Neural progenitor cell (in vitro differentiated cells): ENCODE measurements around the gene RAX2. TPM values are rescaled to one million over a fixed set of nuclear protein-coding genes. Genes with fewer than 3 reads are reported as not detected.

Source experiments
- DNase-seq: peaks from one replicate; pipeline ENCODE4 v3.0.0-alpha.2; 2016; ENCODE audit warnings: low spot score
- H2AFZ ChIP-seq: fragments of 200-600 bp; sonication (generic); replicated peaks from 2 replicates; pipeline ENCODE4 v1.6.1; 2016; ENCODE audit warnings: antibody characterized with exemption
- H3F3A ChIP-seq: fragments of 200-600 bp; sonication (generic); 2 replicates; pipeline ENCODE4 v1.6.1; 2016; ENCODE audit warnings: antibody characterized with exemption, low read depth
- H3K27ac ChIP-seq: fragments of 200-600 bp; sonication (generic); 2 replicates; pipeline ENCODE4 v1.5.1; 2016; ENCODE audit warnings: mild to moderate bottlenecking
- H3K27me3 ChIP-seq: fragments of 200-600 bp; sonication (generic); 2 replicates; pipeline ENCODE4 v1.6.1; 2016; ENCODE audit warnings: mild to moderate bottlenecking, moderate library complexity
- H3K36me3 ChIP-seq: fragments of 200-600 bp; sonication (generic); 2 replicates; pipeline ENCODE4 v1.5.1; 2016
- H3K4me1 ChIP-seq: fragments of 200-600 bp; sonication (generic); 2 replicates; pipeline ENCODE4 v1.6.1; 2016; ENCODE audit warnings: mixed run types
- H3K4me2 ChIP-seq: fragments of 200-600 bp; sonication (generic); 2 replicates; pipeline ENCODE4 v1.6.1; 2016
- H3K4me3 ChIP-seq: fragments of 200-600 bp; sonication (generic); 2 replicates; pipeline ENCODE4 v1.5.1; 2016
- H3K79me2 ChIP-seq: fragments of 200-600 bp; sonication (generic); 2 replicates; pipeline ENCODE4 v1.6.1; 2016; ENCODE audit warnings: low read depth
- H3K9ac ChIP-seq: fragments of 200-600 bp; sonication (generic); 2 replicates; pipeline ENCODE4 v1.6.1; 2016
- H3K9me3 ChIP-seq: fragments of 200-600 bp; sonication (generic); 2 replicates; pipeline ENCODE4 v1.5.1; 2016; ENCODE audit warnings: low read depth
- H4K20me1 ChIP-seq: fragments of 200-600 bp; sonication (generic); 2 replicates; pipeline ENCODE4 v1.6.1; 2016; ENCODE audit warnings: low read depth
- H3K27ac Mint-ChIP-seq: 3 replicates; pipeline ENCODE4 v1.8.0; 2021; ENCODE audit warnings: mixed read lengths
- H3K27me3 Mint-ChIP-seq: 2 replicates; pipeline ENCODE4 v1.8.0; 2022; ENCODE audit warnings: low read depth, mild to moderate bottlenecking, inconsistent platforms, moderate library complexity, mixed read lengths; ENCODE audit not compliant: insufficient read depth
- H3K36me3 Mint-ChIP-seq: 3 replicates; pipeline ENCODE4 v1.8.0; 2021; ENCODE audit warnings: mixed read lengths
- H3K4me1 Mint-ChIP-seq: 3 replicates; pipeline ENCODE4 v1.8.0; 2021; ENCODE audit warnings: mixed read lengths
- H3K4me3 Mint-ChIP-seq: 3 replicates; pipeline ENCODE4 v1.8.0; 2021; ENCODE audit warnings: mild to moderate bottlenecking, moderate library complexity, mixed read lengths
- H3K9me3 Mint-ChIP-seq: 3 replicates; pipeline ENCODE4 v1.8.0; 2020; ENCODE audit warnings: mixed read lengths
- CTCF ChIP-seq: fragments of 200-600 bp; sonication (generic); IDR thresholded peaks from 2 replicates; pipeline ENCODE4 v1.5.1; 2017; ENCODE audit warnings: antibody characterized with exemption, mild to moderate bottlenecking
- EZH2 ChIP-seq: fragments of 200-600 bp; sonication (generic); IDR thresholded peaks from 2 replicates; pipeline ENCODE4 v1.6.1; 2017; ENCODE audit warnings: antibody characterized with exemption, mild to moderate bottlenecking, moderate library complexity
- EZH2phosphoT487 ChIP-seq: fragments of 200-600 bp; sonication (generic); IDR thresholded peaks from 2 replicates; pipeline ENCODE4 v1.6.1; 2017; ENCODE audit warnings: antibody characterized with exemption
- total RNA-seq: library from RNA; depleted of rRNA; stranded (reverse); fragments of >200 nt; gene quantifications from 2 replicates; pipeline ENCODE4 v1.2.3, GENCODE V29; 2015; ENCODE audit warnings: low replicate concordance

The RAX2 gene
- total RNA-seq, 1 donor from 2014 or later, result not detected

DNA sequence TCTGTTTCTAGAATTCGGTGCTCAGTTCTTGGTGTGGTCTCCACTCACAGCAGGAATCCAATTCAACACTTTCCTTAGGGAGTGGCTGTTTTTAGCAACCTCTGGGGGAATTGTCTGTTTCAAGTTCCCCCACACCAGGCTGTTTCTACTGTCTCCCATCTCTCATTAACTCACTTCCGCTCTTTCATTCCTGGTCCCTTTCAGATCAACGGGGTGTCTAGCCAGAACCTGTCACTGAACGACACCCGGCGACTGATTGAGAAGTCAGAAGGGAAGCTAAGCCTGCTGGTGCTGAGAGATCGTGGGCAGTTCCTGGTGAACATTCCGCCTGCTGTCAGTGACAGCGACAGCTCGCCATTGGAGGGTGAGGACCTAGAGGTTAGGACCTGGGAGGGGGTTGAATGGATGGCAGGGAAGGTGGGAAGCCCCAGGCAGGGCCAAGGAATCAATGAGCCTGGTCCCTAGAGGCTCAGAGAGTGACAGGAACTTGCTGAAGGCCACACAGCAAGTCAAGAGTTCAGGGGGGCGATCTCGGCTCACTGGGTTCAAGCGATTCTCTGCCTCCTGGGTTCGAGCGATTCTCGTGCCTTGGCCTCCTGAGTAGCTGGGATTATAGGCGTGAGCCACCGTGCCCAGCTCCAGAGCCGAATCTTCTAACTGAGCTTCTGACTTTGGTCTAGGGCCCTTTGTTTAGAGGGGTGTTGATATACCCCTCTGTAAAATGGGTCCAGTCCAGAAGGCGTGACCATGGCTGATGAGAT lies 38.3 kb downstream of the RAX2 start:
- Histone ChIP-seq H3K36me3 (no peaks in the 10 kb centered on the region), H3K9ac (no peak overlapping the region), H3K4me3 (no peak overlapping the region), H3F3A (no peaks in the 10 kb centered on the region), H3K79me2 (no peaks in the 10 kb centered on the region), H3K4me2 (no peak overlapping the region), H3K27ac (no peak overlapping the region), H4K20me1 (no peaks in the 10 kb centered on the region), H3K27me3 (no peaks in the 10 kb centered on the region), H2AFZ (no peak overlapping the region), H3K4me1 (no peaks in the 10 kb centered on the region), H3K9me3 (no peaks in the 10 kb centered on the region)
- H3K27ac Mint-ChIP-seq, result peak overlapping the region; percentile 24
- H3K36me3 Mint-ChIP-seq, result no peaks in the 10 kb centered on the region
- no peak for DNase-seq
- no peaks in the 10 kb centered on the region for H3K9me3 Mint-ChIP-seq
- peaks cover 3% of the 10 kb centered on the region for H3K4me1 Mint-ChIP-seq
- no peak for TF ChIP-seq EZH2phosphoT487
- TF ChIP-seq CTCF, result no peak
- no peak for TF ChIP-seq EZH2
- H3K4me3 Mint-ChIP-seq, result no peak overlapping the region
- peaks cover 8% of the 10 kb centered on the region for H3K27me3 Mint-ChIP-seq

GRCh38 chr19:3732108-3732507 lies 39.9 kb downstream of the RAX2 start:
- TF ChIP-seq EZH2phosphoT487 (no peak), CTCF (no peak), EZH2 (no peak)
- Histone ChIP-seq H3K4me2 (no peak overlapping the region), H3K36me3 (no peaks in the 10 kb centered on the region), H3K9ac (no peak overlapping the region), H3K79me2 (no peaks in the 10 kb centered on the region), H4K20me1 (peaks cover under 1% of the 10 kb centered on the region), H3K4me3 (no peak overlapping the region), H3K27me3 (no peaks in the 10 kb centered on the region), H3K9me3 (no peaks in the 10 kb centered on the region), H3F3A (no peaks in the 10 kb centered on the region), H2AFZ (no peak overlapping the region), H3K4me1 (no peaks in the 10 kb centered on the region), H3K27ac (no peak overlapping the region)
- Mint-ChIP-seq H3K27ac (peak overlapping the region; percentile 69), H3K27me3 (peaks cover 7% of the 10 kb centered on the region), H3K36me3 (no peaks in the 10 kb centered on the region), H3K4me1 (peaks cover 3% of the 10 kb centered on the region), H3K4me3 (no peak overlapping the region), H3K9me3 (no peaks in the 10 kb centered on the region)
- DNase-seq, result no peak

DNA sequence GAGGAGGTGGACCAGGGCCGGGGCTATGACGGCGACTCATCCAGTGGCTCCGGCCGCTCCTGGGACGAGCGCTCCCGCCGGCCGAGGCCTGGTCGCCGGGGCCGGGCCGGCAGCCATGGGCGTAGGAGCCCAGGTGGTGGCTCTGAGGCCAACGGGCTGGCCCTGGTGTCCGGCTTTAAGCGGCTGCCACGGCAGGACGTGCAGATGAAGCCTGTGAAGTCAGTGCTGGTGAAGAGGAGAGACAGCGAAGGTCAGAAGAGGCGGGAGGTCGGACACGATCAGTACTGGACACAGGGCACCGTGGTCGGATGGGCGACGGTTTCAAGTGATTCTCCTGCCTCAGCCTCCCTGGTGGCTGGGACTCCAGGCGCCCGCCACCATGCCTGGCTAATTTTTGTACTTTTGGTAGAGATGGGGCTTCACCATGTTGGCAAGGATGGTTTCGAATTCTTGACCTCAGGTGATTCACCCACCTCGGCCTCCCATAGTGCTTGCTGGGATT lies 41.5 kb downstream of the RAX2 start:
- Histone ChIP-seq H3K4me1 (peaks cover 3% of the 10 kb centered on the region), H3F3A (peaks cover 5% of the 10 kb centered on the region), H3K9ac (no peak overlapping the region), H3K27ac (no peak overlapping the region), H2AFZ (no peak overlapping the region), H3K36me3 (no peaks in the 10 kb centered on the region), H3K79me2 (no peaks in the 10 kb centered on the region), H4K20me1 (peaks cover 3% of the 10 kb centered on the region), H3K27me3 (no peaks in the 10 kb centered on the region), H3K9me3 (no peaks in the 10 kb centered on the region), H3K4me2 (no peak overlapping the region), H3K4me3 (no peak overlapping the region)
- peaks cover 3% of the 10 kb centered on the region for H3K4me1 Mint-ChIP-seq
- no peaks in the 10 kb centered on the region for H3K9me3 Mint-ChIP-seq
- TF ChIP-seq EZH2 (no peak), EZH2phosphoT487 (no peak), CTCF (no peak)
- H3K27ac Mint-ChIP-seq, result no peak overlapping the region
- H3K36me3 Mint-ChIP-seq, result no peaks in the 10 kb centered on the region
- no peak for DNase-seq
- H3K4me3 Mint-ChIP-seq, result no peak overlapping the region
- H3K27me3 Mint-ChIP-seq, result peaks cover 7% of the 10 kb centered on the region
